HG03108 (cell line): Measurements from ENCODE around the gene CAMK2G.
A peak's percentile ranks its signal among the peaks of the same experiment; 100 is the strongest.

ENCODE experiments used
- ATAC-seq: cut with Tn5 transposase; IDR thresholded peaks from one replicate; pipeline ENCODE4 v1.9.1; 2021; ENCODE audit warnings: moderate library complexity; ENCODE audit not compliant: unreplicated experiment

Gene CAMK2G

DNA sequence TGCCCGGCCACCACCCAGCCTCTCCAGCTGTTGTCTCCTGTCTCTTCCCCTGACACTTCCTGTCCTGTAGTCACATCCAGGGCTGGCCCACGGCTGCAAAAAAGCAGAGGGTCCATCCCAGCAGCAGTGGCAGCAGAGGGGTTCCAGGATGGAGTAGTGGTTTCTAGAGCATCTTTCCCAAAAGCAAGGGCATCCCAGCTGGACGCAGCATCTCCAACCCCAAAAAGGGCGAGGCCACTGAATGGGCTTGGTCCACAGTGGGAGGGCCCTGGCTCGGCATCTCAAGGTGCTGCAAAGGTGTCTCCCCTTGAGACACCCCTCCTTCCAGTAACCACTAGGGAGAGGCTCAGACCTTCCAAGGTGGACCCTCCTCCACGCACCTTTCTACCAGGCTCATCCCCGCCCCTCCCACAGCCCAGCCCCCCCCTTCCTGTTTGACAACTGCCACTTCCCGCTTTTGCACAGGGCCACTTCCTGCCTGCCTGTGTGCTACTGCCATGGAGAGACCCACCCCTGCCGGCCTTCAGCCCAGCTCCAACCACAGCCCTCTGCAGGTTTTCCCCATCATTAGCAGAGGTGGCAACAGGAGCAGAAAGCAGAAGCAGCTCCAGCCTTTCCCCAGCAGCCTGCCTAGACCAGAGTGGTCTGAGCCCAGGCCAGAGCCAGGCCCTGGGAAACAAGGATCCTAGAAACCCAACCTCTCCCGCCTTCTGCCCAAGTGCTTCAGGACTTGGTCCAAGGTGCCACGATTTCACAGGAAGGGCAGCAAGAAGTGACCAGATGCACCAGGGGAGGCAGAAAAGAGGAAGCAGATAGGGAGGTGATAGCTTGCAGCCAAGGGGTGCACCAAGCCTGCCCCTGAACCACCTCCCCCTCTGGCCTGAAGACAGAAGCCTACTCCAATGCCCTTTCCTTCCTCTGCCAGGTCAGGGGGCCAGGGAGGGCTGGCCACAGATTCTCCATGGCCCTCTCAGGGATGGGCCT lies 8.6 kb downstream of the CAMK2G start:
- ATAC-seq = peak; percentile 79

- peak; percentile 4 for ATAC-seq
Observed at GRCh38 chr10:73865107-73865458, 9.3 kb downstream of the CAMK2G start.

DNA sequence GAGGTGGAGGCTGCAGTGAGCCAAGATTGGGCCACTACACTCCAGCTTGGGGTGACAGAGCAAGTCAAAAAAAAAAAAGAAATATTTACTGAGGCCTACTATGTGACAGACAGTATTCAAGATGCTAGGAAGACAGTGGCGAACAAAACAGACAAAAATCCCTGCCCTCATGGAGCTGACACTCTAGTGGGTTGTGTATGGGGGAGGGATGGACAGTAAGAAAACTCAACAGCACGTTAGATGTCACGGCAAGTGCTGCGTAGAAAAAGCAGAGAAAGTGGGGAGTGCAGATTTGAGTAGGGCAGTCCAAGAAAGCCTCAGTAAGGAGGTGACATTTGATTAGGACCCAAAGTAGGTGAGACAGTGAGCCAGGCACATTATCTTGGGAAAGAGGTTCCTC lies 10.1 kb downstream of the CAMK2G start:
- no peak for ATAC-seq

GRCh38 chr10:73863039-73863817 lies 11.1 kb downstream of the CAMK2G start:
- ATAC-seq = no peak

GRCh38 chr10:73862011-73862410 lies 12.3 kb downstream of the CAMK2G start:
- ATAC-seq = no peak

GRCh38 chr10:73859784-73860491 lies 14.4 kb downstream of the CAMK2G start:
- no peak for ATAC-seq

GRCh38 chr10:73859428-73859783 lies 14.9 kb downstream of the CAMK2G start:
- no peak for ATAC-seq

GRCh38 chr10:73858750-73859427 lies 15.5 kb downstream of the CAMK2G start:
- ATAC-seq = no peak

DNA sequence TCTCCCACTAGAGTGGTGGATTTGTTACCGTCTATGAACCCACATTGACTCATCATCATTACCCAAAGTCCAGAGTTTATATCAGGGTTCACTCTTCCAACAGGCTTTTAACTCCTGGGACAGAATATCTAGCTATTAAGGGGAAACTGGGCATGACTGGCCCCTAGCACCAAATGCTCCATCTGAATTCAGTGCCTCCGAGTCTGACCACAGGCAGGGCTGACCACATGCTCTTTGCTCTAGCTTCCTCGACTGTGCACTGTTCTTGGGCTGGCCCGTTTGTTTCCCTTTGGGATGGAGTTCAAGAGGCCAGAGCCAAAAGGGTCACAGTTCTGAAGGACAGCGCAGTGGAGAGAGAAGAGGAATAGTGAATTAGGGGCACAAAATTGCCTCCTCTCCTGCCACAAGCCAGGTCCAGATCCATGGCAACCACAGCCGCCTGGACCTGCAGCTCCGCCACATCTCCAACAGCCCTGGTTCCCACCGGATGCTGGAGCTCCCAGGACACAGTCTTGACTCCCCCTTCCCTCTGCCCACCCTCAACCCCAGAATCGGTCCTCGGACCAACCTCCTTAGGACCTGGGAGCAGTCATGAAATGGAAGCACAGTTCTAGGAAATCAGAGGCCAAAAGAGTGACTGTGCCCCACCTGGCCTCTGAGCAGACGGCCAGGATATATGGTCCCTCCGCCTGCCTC lies 16.2 kb downstream of the CAMK2G start:
- ATAC-seq = no peak

GRCh38 chr10:73857446-73857845 lies 16.9 kb downstream of the CAMK2G start:
- no peak for ATAC-seq

DNA sequence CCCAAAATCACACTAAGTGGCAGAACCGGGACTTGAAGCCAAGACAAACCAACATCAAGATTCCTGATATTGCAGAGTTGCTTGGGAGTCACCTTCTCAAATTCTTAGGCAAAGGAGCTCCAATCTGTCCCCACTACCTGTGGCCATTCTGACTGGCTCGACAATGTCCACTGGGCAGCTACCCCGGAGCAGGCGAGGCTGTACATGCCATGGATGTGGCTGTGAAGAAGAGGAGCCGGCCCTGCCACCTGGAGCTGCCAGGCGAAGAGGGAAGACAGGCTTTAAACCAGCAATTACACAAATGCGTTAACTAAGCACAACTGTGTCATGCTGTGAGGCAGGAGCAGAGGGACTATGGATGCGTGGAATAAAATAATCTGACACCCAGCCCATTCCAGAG lies 18.1 kb downstream of the CAMK2G start:
- no peak for ATAC-seq

- ATAC-seq = no peak
Observed at GRCh38 chr10:73855413-73855812, 18.9 kb downstream of the CAMK2G start.

GRCh38 chr10:73854310-73854709 lies 20.0 kb downstream of the CAMK2G start:
- no peak for ATAC-seq

GRCh38 chr10:73853196-73853595 lies 21.2 kb downstream of the CAMK2G start:
- no peak for ATAC-seq

DNA sequence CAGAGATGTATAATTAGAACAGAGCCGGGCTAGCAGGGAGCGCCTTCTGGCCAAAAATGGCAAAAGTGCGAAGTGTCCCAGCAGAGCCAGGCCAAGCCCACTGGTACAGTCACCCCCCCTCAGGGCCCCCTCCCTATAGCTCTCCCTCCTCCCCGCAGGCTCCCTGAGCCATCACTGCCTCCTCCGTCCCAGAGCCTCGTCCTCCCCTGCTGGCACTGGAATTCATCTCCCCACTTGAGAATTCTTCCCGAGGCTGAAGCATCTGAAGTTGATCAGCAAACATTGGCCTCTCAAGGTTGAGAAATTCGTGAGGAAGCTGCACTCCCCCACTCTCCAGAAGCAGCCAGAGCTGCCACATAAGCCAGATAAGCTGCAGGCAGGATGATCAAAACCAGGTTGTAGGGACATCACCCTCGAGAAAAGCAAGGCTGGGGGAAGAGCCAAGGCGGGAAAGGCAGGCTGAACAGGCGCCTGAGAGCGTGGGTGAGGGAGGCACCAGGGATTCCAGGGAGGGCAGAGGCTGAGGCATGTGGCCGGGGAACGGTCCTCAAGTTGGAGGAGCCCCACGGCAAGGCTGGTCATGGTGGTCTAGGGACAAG lies 23.4 kb downstream of the CAMK2G start:
- no peak for ATAC-seq

GRCh38 chr10:73850211-73850610 lies 24.1 kb downstream of the CAMK2G start:
- ATAC-seq = no peak

DNA sequence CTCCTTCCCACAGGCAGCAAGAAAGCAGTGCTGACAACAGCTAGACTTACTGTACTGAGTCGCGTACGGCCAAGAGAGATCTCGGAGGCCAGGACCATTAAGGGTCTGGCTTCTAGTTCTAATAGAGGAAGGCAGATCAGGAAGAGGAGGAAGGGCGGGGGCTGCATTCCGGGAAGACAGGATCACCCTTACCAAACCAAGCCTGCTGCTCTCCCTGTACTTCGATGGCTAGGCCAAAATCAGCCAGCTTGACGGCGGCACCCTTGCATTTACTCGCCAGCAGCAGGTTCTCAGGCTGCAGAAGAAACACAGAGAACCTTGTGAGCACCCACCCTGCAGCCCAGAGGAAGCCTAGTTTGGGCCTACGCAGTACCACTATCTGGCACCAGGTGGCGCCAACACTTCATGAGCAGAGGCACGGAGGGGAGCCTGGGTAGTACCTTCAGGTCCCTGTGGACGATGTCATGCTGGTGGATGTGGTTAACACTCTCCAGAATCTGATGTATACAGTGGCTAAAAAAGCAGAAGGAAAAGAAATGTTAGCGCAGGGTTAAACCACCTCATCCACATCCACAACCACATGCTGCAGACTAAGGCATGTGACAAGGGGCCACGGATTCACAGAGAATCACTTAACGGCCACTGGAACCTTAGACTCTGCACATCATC lies 25.4 kb downstream of the CAMK2G start:
- peak; percentile 95 for ATAC-seq

GRCh38 chr10:73847031-73847430 lies 27.3 kb downstream of the CAMK2G start:
- ATAC-seq = no peak

DNA sequence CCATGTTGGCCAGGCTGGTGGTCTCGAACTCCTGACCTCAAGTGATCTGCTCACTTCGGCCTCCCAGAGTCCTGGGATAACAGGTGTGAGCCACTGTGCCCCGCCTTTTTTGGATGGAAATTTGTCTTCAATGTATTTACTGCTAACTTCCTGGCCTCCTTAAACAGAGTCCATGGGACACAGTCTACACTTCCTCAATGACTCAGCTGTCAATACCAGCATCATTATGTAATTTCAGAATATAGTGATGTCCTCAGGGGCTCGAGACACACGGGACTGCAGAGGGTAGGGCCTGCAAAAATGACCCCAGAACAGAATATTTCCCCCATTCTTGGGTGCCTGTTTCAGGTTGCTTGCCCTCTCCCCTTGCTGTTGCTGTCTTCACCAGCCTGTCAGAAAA lies 31.1 kb downstream of the CAMK2G start:
- no peak for ATAC-seq
